ENCODE results near the gene CFAP74. TPM values are rescaled to one million over a fixed set of nuclear protein-coding genes. Genes with fewer than 3 reads are reported as not detected.

The CFAP74 gene
- total and polyA plus RNA-seq, 2 of the 4 experiments (the other 2 are of a cell fraction), result not detected

- H3K27me3 ChIP-seq (ENCODE audit: control insufficient read depth, insufficient read depth, low read length), result peaks cover 10% of the 10 kb centered on the region
- no peak overlapping the region for H2BK15ac ChIP-seq (ENCODE audit: low read depth, low read length)
- H2BK20ac ChIP-seq (ENCODE audit: low read depth, low read length), result no peak overlapping the region
- intact Hi-C loops (cut with micrococcal nuclease) (no loop called here), in situ Hi-C loops (cut with MboI; ENCODE audit: low sequenced_read_pairs) (no loop called here), dilution Hi-C loops (cut with HindIII; ENCODE audit: low sequenced_read_pairs, unreplicated experiment) (no loop called here)
- no peak overlapping the region for H4K8ac ChIP-seq (ENCODE audit: low read depth in 2 of 2, low read length in 2 of 2)
- no peaks in the 10 kb centered on the region for H4K20me1 ChIP-seq (ENCODE audit: insufficient read depth, low read length)
- no peak overlapping the region for H2AFZ ChIP-seq (replicated peaks; ENCODE audit: low read length, poor library complexity)
- WGBS, 2 experiments (ENCODE audit: extremely low coverage in 2 of 2, insufficient read length in 1 of 2), result 37% methylated on average over 5 of the region's 8 CpGs; no CpG with 5 or more reads in 1 of the 2 experiments
- H4K91ac ChIP-seq (ENCODE audit: insufficient read depth, low read depth, low read length), result no peak overlapping the region
- no peak overlapping the region for H2AK9ac ChIP-seq (replicated peaks; ENCODE audit: low read depth, low read length, poor library complexity)
- no peaks in the 10 kb centered on the region for H3K79me1 ChIP-seq (ENCODE audit: low read depth in 1 of 2, low read length in 2 of 2)
- H3K4me2 ChIP-seq (ENCODE audit: low read depth, low read length), result no peak overlapping the region
- no peak overlapping the region for H3K4ac ChIP-seq (ENCODE audit: low read depth, low read length)
- H4K5ac ChIP-seq (ENCODE audit: low read depth, low read length), result no peak overlapping the region
- ATAC-seq (ENCODE audit: low read depth) (no peak), DNase-seq (no peak)
- no peak overlapping the region for H3K18ac ChIP-seq (ENCODE audit: low read depth, low read length)
- no peak overlapping the region for H3K23ac ChIP-seq (ENCODE audit: low read depth, low read length)
- peaks cover 3% of the 10 kb centered on the region; the same call in 1 of the 2 replicates for H3K9me1 ChIP-seq (ENCODE audit: insufficient read depth, low read length)
- no peak overlapping the region for H3K27ac ChIP-seq (ENCODE audit: insufficient read depth, low read length)
- BruUV-seq (replicated peaks), result no TSS peak
- H3K36me3 ChIP-seq (ENCODE audit: control insufficient read depth, insufficient read depth, low read length), result no peaks in the 10 kb centered on the region
- no peaks in the 10 kb centered on the region for H3K9me3 ChIP-seq (ENCODE audit: control insufficient read depth, insufficient read depth, low read length)
- POLR2A ChIA-PET (ENCODE audit: unreplicated experiment), result no interaction called here
- H2AK5ac ChIP-seq (ENCODE audit: low read depth, low read length), result no peak overlapping the region
- CTCF ChIA-PET, result interaction anchor here (0.6 kb wide), 1 partner anchor 41 kb away, joined by 4 read pairs; no protein-coding TSS in a partner anchor
- no peak overlapping the region for H2BK120ac ChIP-seq (ENCODE audit: low read depth, low read length)
- H3K9ac ChIP-seq (ENCODE audit: low read depth, low read length), result no peak overlapping the region
- H3K14ac ChIP-seq (replicated peaks; ENCODE audit: low read depth, low read length), result no peak overlapping the region
- TF ChIP-seq CEBPB (IDR thresholded peaks at IDR 0.05; ENCODE audit: low read depth, low read length), result no peak
- H3K56ac ChIP-seq (ENCODE audit: extremely low read depth, insufficient read depth, low read length), result no peak overlapping the region
- H3K4me1 ChIP-seq (ENCODE audit: control insufficient read depth, insufficient read depth, low read length), result no peaks in the 10 kb centered on the region
- no peak overlapping the region for H3K4me3 ChIP-seq (ENCODE audit: insufficient read depth, low read depth, low read length)
- H2BK5ac ChIP-seq (ENCODE audit: low read depth, low read length, poor library complexity, severe bottlenecking), result no peak overlapping the region
These were observed 9.1 kb downstream of the CFAP74 start for GRCh38 chr1:1994536-1994935.
